ENCODE data around the gene FCN1.
A peak's percentile ranks its signal among the peaks of the same experiment; 100 is the strongest.

Gene FCN1

GRCh38 chr9:134895908-134896833 lies 21.5 kb downstream of the FCN1 start:
- TF ChIP-seq FOXP2 (optimal IDR thresholded peaks at IDR 0.05; ENCODE audit: borderline replicate concordance, extremely low read depth, extremely low read length, insufficient read depth) (peak; percentile 96), TAF1 (IDR thresholded peaks at IDR 0.05; ENCODE audit: borderline replicate concordance, insufficient read depth, low read length) (no peak)

GRCh38 chr9:134895567-134895907 lies 22.2 kb downstream of the FCN1 start:
- TF ChIP-seq, protein P1, sequence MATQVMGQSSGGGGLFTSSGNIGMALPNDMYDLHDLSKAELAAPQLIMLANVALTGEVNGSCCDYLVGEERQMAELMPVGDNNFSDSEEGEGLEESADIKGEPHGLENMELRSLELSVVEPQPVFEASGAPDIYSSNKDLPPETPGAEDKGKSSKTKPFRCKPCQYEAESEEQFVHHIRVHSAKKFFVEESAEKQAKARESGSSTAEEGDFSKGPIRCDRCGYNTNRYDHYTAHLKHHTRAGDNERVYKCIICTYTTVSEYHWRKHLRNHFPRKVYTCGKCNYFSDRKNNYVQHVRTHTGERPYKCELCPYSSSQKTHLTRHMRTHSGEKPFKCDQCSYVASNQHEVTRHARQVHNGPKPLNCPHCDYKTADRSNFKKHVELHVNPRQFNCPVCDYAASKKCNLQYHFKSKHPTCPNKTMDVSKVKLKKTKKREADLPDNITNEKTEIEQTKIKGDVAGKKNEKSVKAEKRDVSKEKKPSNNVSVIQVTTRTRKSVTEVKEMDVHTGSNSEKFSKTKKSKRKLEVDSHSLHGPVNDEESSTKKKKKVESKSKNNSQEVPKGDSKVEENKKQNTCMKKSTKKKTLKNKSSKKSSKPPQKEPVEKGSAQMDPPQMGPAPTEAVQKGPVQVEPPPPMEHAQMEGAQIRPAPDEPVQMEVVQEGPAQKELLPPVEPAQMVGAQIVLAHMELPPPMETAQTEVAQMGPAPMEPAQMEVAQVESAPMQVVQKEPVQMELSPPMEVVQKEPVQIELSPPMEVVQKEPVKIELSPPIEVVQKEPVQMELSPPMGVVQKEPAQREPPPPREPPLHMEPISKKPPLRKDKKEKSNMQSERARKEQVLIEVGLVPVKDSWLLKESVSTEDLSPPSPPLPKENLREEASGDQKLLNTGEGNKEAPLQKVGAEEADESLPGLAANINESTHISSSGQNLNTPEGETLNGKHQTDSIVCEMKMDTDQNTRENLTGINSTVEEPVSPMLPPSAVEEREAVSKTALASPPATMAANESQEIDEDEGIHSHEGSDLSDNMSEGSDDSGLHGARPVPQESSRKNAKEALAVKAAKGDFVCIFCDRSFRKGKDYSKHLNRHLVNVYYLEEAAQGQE (IDR thresholded peaks at IDR 0.05; ENCODE audit: insufficient read depth in 1 of 2, low read depth in 2 of 2, low read length in 2 of 2): no peak
- no peak for TF ChIP-seq TAF1 (IDR thresholded peaks at IDR 0.05; ENCODE audit: borderline replicate concordance, insufficient read depth, low read length)
- no peak for TF ChIP-seq SIN3A (IDR thresholded peaks at IDR 0.05; ENCODE audit: borderline replicate concordance, insufficient read depth, low read length)
- TF ChIP-seq FOXP2 (optimal IDR thresholded peaks at IDR 0.05; ENCODE audit: borderline replicate concordance, extremely low read depth, extremely low read length, insufficient read depth): no peak
- no peak for TF ChIP-seq POLR2AphosphoS5 (IDR thresholded peaks at IDR 0.05; ENCODE audit: low read depth, low read length)

DNA sequence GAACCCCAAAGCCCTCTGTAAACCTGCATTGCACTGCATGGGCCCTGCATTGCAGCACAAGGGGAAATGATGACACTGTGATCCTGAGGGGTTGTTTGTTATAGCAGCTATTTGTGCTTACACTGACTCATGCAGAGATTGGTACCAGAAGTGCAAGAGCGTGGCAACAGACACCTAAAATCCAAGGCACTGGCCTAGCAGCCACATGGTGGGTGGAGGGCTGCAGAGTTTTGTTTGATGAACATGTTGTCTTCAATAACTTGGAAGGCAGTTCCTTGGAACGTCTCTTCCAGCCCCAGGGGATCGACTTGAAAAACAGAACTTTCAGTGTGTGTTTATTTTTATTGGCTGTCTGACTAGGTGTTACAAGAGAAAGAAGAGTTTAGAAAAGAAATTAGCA lies 22.6 kb downstream of the FCN1 start:
- TF ChIP-seq, protein P1 (IDR thresholded peaks at IDR 0.05; ENCODE audit: insufficient read depth in 1 of 2, low read depth in 2 of 2, low read length in 2 of 2): no peak
- TF ChIP-seq SIN3A (IDR thresholded peaks at IDR 0.05; ENCODE audit: borderline replicate concordance, insufficient read depth, low read length) (no peak), POLR2AphosphoS5 (IDR thresholded peaks at IDR 0.05; ENCODE audit: low read depth, low read length) (no peak), FOXP2 (optimal IDR thresholded peaks at IDR 0.05; ENCODE audit: borderline replicate concordance, extremely low read depth, extremely low read length, insufficient read depth) (no peak), TAF1 (IDR thresholded peaks at IDR 0.05; ENCODE audit: borderline replicate concordance, insufficient read depth, low read length) (no peak)

GRCh38 chr9:134894136-134894860 lies 23.4 kb downstream of the FCN1 start:
- TF ChIP-seq POLR2AphosphoS5 (IDR thresholded peaks at IDR 0.05; ENCODE audit: low read depth, low read length) (no peak), TAF1 (IDR thresholded peaks at IDR 0.05; ENCODE audit: borderline replicate concordance, insufficient read depth, low read length) (no peak), FOXP2 (optimal IDR thresholded peaks at IDR 0.05; ENCODE audit: borderline replicate concordance, extremely low read depth, extremely low read length, insufficient read depth) (no peak), SIN3A (IDR thresholded peaks at IDR 0.05; ENCODE audit: borderline replicate concordance, insufficient read depth, low read length) (no peak)
- TF ChIP-seq, protein P1 (IDR thresholded peaks at IDR 0.05; ENCODE audit: insufficient read depth in 1 of 2, low read depth in 2 of 2, low read length in 2 of 2): no peak

- no peak for TF ChIP-seq SIN3A (IDR thresholded peaks at IDR 0.05; ENCODE audit: borderline replicate concordance, insufficient read depth, low read length)
- no peak for TF ChIP-seq POLR2AphosphoS5 (IDR thresholded peaks at IDR 0.05; ENCODE audit: low read depth, low read length)
- TF ChIP-seq TAF1 (IDR thresholded peaks at IDR 0.05; ENCODE audit: borderline replicate concordance, insufficient read depth, low read length): no peak
- TF ChIP-seq, protein P1 (IDR thresholded peaks at IDR 0.05; ENCODE audit: insufficient read depth in 1 of 2, low read depth in 2 of 2, low read length in 2 of 2): no peak
- TF ChIP-seq FOXP2 (optimal IDR thresholded peaks at IDR 0.05; ENCODE audit: borderline replicate concordance, extremely low read depth, extremely low read length, insufficient read depth): no peak
Observed at GRCh38 chr9:134892820-134893420, 24.8 kb downstream of the FCN1 start.

All from PFSK-1 (cell line).